ENCODE measurements around the gene STK38L.

STK38L gene

DNA sequence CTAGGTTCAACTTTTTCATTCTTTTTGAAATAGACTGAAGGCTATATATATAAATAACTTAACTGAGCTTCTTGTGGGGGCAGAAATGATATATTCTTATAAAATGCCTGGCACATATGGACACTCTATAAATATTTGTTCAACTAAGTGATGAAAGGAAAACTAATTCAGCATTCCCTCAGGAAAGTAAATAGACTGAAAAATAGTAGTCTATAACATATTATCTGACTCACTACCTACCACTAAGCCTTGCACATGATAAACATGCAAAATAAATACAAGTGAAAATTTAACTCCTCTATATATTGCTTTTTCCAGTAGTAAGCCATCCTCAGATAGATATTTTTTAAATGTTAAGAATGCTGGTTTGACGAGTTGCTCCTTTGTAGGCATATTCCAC, 72.9 kb downstream of the STK38L start:
- DNase-seq (ENCODE audit: low read depth in 2 of 2) = no peak

DNA sequence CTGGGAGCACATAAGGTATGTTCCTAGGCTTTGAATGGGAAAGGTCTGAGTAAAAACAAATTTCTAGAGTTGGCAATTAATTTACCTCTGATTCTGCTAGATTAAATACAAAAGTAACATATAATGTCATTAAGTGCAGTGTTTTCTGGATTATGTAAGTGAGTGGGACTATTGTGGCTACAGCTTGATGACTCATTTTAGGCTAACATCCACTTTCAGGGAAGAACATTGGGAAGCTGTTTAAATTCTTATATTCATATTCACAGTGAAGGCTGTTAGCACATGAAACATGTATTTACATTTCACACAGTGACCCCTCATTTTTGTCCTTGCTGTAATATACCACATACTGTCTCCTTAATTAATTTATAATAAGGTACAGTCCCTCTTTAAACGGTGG, 75.3 kb downstream of the STK38L start:
- no peak for DNase-seq (ENCODE audit: low read depth in 2 of 2)

DNA sequence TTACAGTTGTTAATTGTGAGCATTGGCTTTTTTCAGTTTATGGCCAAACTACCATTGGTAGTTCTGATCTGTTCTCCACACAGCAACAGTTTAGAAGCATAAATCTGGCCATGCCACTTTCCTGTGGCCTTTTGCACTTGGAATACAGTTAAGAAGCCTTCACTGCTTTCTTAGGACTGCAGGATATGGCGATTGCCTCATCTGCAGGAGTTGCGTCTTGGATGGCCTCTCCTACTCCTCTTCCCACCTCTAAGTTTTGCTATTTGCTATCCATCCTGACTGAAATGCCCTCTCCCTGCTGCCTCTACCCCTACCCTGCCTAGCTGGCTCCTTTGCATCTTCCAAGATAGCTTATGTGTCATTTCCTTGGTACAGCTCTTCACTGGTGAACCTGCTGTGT, 75.8 kb downstream of the STK38L start:
- DNase-seq (ENCODE audit: low read depth in 2 of 2) = no peak

DNA sequence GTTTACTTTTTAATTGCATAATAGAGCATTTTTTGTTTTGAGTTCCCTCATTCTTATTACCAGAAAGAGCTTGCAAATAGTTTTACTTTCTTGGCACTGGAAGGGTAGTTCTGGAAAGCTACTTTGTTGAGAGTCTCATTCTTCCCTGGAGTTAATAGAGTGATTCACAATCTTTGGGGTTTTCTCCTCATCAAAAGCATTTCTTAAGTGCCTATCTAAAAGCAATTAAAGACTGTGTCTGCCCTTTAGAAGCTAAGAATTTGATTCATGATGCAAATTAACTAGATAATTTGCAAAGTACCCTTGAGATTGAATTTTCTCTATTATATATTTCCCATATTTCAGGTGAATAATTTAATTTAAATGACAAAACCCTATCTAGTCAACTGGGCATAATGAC, 80.4 kb downstream of the STK38L start:
- no peak for DNase-seq (ENCODE audit: low read depth in 2 of 2)

DNA sequence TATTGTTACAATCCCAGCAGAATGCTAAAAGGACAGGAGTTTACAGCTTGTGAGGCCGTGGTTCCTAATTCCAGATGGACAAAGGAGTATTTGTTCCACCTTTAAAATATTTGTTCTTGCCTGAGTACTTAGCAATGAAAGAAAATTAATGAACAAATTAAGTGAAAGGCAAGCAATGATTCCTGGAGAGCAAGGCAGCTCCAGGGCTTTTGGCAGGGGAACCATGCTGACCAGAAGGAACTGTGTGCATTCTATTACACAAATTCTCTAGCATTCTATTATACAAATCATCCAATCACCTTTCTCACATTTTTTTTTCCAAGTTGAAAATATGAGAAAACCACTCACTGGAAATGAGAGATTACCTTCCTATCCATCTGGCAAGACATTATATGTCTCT, 86.8 kb downstream of the STK38L start:
- no peak for DNase-seq (ENCODE audit: low read depth in 2 of 2)

DNA sequence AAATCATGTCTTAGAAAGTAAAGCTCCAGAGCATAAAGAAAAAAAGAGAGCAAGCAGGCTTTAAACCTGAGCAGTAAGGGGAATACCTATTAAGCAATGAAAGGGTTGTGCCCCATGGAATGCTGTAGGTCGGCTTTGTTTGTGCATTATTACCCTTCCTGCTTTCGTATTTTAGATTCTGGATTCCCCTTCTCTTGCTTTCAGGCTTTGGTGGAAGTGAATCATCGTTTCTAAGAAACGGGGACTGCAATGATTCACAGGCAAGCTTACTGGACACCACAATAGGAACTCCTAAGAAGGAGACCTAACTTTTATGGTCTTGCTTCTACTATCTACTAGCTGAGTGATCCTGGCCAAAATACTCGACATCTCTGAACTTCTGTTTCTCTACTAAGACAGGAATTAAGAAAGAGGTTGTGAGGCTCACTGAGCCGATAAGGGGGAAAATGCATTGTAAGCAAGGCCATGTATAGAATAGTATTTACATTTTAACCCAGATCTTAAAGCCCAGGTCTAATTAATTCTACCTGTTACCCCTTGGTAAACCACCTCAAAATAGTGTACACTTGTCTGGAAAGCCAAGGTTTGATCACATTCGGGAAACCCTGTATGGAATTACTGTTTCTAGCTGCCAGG, 87.3 kb downstream of the STK38L start:
- no peak for DNase-seq (ENCODE audit: low read depth in 2 of 2)

DNA sequence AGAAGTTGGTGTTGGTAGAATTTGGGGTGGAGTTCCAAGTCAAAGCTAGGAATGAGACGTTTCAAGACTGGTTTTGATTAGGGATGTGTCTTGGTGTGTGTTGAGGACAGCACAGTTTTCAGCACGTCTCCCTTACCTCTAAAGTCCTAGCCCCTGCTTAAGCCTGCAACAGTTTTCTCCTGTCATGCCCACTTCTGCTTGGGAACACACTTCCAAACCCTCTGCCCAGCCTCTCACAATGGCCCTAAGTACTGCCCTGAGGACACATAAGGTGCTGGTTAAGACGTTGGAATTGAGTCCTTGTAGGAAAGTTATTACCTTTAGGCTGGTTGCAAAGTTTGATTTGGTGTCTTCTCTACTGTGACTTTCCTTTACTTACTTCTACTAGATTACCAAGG, 87.8 kb downstream of the STK38L start:
- no peak for DNase-seq (ENCODE audit: low read depth in 2 of 2)

DNA sequence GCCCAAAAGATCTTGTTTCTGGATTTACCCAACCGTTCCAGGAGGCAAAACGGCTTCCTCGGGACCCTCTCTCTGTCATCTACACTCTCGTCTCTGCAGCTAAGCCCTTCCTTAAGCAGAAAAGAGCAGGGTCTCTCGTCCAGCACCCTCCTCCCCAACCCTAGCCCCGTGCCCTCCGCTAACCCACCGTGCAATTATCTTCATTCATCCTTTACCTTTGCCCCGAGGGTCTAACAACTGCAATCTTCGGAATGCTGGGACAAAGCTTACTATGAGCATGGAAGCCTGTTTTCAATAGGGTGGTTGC, 88.3 kb downstream of the STK38L start:
- DNase-seq (ENCODE audit: low read depth in 2 of 2) = no peak

DNA sequence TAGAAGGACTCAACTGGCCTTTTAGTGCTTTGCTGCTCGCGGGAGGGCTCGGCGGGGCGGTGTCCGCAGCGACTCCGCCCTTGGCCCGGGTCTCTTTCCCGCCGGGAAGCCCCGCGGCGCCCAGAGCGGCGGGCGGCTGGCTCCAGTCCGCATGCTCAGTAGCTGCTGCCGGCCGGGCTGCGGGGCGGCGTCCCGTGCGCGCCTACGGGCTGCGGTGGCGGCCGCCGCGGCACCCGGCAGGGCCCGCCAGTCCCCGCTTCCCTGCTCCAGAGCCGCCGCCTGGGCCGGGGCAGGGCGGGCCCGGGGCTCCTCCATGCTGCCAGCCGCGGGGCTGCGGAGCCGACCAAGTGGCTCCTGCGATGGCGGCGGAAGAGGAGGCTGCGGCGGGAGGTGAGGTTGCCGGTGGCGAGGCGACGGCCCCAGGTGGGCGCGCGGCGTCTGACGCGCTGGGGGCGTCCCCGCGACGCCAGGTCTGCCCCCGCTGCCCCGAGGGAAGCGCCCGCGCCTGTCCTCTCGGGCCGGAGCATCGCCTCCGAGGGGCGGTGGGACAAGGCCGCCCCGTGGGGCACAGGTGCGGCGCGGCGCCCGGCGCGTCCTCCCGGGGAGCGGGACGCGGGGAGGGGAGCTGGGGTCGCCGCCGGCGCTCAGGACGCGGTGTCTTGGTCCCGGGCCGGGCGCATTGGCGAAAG, 88.8 kb downstream of the STK38L start, which contains the start of gene BMAL2:
Gene BMAL2, plus strand, starts transcription at position 123 of the 689 bp plus-strand sequence. Its CDS starts 237 bp downstream, at position 360.
- DNase-seq (ENCODE audit: low read depth in 2 of 2) = no peak

DNA sequence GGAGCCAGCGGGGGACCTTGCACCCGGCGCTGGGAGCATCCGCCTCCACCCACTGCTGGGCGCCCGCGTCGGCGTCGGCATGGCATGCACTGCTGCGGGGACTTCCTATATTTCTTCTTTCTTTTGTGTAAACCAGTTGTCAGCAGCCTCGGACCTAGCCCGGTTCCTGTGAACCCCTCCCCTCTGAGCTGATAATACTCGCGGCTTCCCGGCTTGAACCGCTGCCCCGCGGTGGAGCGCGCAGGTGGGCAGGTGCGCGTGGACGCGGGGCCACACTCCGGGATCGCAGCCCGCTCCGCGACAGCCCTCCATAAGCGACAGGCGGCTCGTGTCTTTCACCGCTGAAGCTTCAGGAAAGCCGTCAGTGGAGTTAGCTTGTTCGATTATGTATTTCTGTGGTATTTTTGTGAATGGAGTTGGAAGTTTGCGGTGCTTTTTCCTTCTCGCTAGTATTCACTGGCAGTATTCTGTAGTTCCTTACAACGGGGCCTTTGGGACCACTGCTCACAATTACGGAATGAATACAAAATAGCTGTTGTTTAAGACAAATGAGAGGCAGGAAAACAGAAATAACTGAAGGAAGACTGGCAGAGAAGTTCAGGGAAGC, 89.4 kb downstream of the STK38L start:
- peak in 1 of 2 donors; percentile 9 for DNase-seq (ENCODE audit: low read depth in 2 of 2)

DNA sequence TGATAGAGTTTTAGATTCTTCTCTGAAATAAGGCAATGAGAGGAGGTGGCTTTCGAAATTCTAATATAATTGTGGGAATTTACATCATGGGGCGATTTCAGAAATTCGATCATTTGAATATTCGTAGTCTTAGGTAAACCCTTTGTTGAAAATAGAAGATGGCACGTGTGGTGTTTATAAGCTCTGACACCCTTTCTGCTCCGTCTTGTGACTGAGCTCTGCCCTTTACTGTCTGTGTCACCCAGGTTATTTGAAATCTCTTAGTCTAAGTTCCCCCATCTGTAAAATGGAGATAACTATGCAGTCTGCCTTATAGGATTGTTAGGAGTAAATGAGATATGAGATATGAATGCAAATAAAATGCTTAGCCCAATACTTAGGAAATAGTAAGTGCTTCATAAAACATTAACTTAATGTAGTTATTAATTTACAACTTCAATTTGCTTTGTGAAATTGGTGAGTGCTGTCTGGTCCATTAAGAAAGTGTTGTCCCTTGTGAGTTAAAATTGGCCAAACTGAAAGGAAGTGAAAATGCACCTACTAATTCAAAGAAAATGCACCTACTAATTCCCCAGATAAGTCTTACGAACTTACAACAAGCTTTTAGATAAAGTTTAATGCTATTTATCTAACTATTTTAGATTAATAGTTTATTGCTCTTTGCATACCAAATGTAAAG, 90.1 kb downstream of the STK38L start:
- no peak for DNase-seq (ENCODE audit: low read depth in 2 of 2)

DNA sequence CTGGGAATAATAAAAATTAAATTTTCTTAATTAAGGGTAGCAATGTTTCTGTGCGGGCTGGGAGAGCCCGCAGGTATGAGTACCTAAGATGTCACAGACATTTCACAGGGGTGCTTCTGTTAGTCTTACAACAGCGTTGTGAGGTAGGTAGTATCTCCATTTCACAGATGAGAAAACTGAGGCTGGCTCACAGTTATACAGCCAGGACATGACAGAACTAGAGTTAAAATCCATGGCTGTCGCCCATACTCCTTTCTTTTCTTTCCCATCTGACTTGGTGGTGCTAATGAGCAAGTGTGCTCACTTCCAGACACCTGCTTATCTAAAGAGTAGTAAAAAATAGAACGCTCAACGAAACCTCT, 90.6 kb downstream of the STK38L start:
- no peak for DNase-seq (ENCODE audit: low read depth in 2 of 2)

DNA sequence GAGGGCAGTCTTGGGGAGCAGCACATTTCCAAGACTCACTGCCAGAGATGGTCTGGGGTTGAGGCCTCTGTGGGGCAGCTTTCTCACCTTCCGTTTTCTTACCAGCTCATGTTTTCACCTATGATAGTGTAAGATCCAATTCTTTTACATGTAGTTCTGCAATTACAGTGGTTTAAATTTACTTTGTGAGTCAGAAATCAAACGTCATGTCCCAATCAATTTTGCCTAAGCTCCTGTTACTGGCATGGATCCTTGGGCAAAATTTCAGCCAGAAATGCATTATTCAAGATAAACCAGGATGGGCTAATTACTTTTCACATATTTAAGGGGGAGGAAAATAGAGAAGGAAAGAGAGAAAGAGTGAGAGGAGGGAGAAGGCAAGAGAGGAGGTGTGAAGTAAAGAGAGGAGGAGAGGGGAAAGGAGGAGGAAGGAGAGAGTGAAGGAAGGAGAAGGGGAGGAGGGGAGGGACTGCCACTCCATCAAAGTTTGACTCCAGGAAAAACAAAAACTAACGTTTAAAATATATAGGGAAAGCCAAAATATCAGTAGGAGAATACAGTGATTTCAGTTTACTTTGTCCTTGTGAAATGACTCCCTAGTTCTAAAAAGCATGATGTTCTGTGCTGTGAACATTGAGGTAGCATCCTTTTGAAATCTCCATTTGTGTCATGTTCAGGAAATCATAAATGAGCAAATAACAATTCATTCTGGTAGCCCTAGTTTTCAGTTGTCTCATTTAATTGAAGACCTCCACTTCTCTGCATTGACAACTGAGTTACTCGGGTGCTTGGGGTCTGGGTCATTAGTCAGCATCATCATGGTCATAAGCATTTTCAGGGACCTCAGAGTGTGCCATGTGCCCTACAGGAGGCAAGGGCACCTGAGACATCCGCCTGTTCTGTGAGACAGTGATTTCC, 91.5 kb downstream of the STK38L start:
- DNase-seq (ENCODE audit: low read depth in 2 of 2) = no peak

DNA sequence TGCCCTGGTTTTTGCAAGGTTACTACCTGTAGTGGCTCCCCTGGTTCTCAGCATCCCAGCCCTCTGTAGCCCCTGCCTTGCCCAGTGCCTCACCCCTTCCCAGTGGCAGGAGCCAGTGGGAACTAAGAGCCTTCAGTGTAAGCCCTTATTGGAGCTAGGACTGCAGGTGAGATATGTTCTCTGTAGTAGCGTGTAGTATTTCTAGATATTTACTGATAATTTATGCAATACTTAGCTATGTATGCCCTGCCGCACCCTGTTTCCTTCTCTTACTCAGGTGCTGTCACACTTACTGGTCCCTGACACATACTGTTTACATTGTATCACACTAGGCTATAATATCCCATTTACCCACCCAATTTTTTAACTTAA, 92.2 kb downstream of the STK38L start:
- no peak for DNase-seq (ENCODE audit: low read depth in 2 of 2)

DNA sequence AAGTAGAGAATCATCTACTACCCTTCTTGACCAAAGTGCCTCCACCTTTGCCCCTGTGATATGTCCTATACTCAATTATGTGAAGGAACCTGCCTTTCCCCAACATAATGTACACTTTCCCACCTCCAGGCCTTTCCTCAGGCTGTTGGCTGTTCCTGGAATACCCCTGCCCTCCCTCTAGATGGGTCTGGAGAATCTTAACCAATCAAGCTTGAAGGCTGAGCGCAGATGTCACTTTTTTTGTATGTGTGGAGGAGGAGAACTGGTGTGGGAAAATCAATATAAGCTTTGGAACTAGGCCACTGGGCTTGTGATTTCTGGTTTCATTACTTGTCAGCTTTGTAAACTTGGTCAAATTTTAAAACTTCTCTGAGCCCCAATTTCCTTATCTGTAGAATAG, 93.3 kb downstream of the STK38L start:
- DNase-seq (ENCODE audit: low read depth in 2 of 2) = no peak

DNA sequence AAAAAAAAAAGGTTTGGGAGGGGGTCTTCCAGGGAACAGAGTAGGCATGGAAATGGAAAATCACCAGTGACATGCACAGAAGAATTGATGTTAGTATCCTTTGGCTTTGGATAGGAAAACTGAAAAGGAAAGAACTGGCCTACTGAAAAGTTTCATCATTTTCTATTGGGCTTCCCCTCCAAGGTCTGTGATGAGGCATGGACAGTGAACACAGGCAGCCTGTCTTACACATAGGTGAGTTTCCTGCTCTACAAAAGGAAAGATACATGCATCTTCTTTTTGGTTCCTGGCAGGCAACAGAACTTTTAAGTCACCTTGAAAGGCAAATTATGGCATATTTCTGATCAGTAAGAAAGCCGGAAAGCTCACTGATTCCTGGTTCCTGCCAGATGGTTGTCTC, 94.4 kb downstream of the STK38L start:
- DNase-seq (ENCODE audit: low read depth in 2 of 2) = no peak

DNA sequence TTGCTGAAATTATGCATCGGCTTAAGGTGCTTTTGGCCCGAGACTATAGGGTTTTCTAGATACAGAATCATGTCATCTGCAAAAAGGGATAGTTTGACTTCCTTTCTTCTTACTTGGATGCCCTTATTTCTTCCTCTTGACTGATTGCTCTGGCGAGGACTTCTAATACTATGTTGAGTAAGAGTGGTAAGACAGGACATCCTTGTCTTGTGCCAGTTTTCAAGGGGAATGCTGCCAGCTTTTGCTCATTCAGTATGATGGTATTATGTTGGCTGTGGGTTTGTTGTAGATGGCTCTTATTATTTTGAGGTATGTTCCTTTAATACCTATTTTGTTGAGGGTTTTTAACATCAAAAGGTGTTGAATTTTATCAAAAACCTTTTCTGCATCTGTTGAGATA, 96.9 kb downstream of the STK38L start:
- no peak for DNase-seq (ENCODE audit: low read depth in 2 of 2)

DNA sequence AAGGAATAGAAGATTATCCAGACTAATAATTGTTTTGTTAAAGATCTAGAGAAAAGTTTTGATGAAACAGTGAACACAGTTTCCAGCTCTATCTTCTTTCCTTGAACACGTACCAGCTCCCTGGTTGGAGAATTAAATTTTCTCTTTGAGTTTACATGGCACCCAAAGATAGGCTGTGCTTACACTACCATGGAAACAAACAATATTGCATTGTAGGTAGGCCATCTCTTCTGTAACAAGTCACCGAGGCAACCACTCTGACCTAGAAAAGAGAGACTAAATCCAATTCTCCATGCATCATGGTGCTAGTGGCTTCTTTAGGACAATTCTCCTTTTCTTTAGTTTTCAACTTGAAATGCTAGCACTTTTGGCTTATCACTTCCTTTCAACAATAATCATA, 98.5 kb downstream of the STK38L start:
- no peak for DNase-seq (ENCODE audit: low read depth in 2 of 2)

DNA sequence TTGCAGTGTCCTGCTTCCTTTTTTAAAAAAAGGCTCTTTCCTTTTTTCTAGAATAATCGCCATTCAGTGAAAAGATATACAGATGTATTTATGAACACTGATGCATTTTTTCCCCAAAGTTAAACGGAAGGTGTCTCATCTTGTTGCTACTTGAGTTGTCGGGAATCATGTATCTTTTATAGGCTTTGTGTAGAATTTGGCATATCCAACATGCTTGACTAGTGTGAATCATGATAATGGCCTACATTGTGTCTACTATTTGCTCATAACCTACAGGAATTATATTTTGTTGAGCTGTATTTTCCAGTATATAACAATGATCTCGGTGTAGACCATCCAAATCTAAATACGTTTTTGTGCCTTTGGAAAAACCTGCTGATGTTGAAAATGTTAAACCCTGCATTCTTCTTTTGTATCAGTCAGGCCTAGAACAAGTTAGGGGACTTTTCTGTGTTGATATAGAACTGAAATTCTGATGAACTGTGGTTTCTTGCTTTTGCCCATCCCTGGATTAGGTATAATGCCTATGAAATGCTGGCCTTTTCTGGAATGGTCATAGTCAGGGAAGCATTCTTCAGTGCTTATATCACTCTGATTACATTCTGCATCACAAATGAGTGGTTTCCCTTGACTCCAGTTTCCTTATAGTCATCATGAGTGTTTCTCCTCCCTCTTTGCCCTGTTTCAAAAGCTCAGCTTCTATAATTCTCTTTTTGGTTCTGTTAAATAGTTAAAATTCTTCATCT, 99.3 kb downstream of the STK38L start:
- no peak for DNase-seq (ENCODE audit: low read depth in 2 of 2)

DNA sequence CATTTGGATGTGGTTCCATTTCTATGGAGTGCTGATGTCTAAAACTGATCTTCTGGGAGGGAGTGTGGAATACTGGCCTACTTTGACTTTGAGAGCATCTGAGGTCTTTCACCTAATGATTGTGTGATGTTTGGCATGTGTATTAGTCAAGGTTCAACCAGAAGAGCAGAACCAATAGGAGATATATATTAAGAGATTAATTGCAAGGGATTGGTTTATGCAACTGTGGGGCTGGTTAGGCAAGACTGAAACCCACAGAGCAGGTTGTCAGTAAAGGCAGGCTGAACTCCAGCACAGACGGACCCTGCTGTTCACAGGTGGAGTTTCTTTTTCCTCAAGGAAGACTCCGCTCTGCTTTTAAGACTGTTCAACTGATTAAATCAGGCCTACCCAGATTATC, 100.2 kb downstream of the STK38L start:
- DNase-seq (ENCODE audit: low read depth in 2 of 2) = no peak

DNA sequence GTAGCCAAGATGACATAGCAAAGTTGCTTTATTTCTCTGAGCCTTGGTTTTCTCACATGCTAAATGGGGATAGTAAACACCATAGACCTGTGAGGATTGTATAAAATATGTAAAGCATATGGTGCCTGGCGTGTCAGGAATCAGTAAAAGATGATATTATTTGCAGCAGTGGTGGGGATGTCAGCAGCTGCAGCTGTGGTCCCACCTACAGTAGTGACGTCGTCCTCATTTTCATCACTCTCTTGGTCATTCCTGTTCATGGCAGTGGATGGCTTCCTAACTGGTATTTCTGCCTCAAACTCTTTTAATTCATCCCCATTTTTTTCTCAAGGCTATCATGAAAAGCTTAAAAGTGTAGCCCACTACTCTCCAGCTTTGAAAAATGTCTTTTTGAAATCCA, 100.7 kb downstream of the STK38L start:
- no peak for DNase-seq (ENCODE audit: low read depth in 2 of 2)

Measured in stimulated activated CD8-positive, alpha-beta memory T cell treated with anti-CD3 and anti-CD28 coated beads, Interleukin-2, amount 100 ng/mL, for 1 hour (primary cell).